Stimulated activated CD4-positive, alpha-beta T cell treated with anti-CD3 and anti-CD28 coated beads, Interleukin-4, amount 100 ng/mL, for 24 hours (primary cell): ENCODE results near the gene IFITM1.

Experiments
- DNase-seq: peaks from one replicate; pipeline ENCODE4 v3.0.0-alpha.2; 2020

Gene IFITM1

DNA sequence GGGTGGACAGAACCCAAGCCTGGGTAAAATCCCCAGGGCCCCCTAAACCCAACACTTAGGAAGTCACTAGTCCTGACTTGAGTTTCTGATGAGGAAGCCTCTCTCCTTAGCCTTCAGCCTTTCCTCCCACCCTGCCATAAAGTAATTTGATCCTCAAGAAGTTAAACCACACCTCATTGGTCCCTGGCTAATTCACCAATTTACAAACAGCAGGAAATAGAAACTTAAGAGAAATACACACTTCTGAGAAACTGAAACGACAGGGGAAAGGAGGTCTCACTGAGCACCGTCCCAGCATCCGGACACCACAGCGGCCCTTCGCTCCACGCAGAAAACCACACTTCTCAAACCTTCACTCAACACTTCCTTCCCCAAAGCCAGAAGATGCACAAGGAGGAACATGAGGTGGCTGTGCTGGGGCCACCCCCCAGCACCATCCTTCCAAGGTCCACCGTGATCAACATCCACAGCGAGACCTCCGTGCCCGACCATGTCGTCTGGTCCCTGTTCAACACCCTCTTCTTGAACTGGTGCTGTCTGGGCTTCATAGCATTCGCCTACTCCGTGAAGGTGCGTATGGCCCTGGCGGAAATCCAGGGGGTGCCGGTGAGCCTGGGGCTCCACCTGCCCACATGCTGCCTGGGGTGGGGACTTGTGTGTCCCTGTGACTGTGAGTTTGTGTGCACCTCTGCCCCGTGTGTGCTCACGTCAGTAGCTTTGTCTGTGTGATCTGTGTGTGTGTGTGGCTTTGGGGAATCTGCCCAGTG is at the start of gene IFITM1:
TSS of gene IFITM1 (plus strand) at position 254 of the 767 bp plus-strand sequence. CDS start at position 385, 131 bp downstream.
- peak; percentile 50 for DNase-seq

- peak; percentile 40 for DNase-seq
Observed at GRCh38 chr11:266676-267439, 47.0 kb upstream of the IFITM1 start.

GRCh38 chr11:267491-267994 is 46.3 kb upstream of the IFITM1 start:
- peak; percentile 58 for DNase-seq

- peak; percentile 37 for DNase-seq
Observed at GRCh38 chr11:268716-269145, 45.1 kb upstream of the IFITM1 start.

- peak; percentile 66 for DNase-seq
Observed at GRCh38 chr11:269146-269890, 44.5 kb upstream of the IFITM1 start.

- DNase-seq, result no peak
Observed at GRCh38 chr11:270451-271318, 43.2 kb upstream of the IFITM1 start.

DNA sequence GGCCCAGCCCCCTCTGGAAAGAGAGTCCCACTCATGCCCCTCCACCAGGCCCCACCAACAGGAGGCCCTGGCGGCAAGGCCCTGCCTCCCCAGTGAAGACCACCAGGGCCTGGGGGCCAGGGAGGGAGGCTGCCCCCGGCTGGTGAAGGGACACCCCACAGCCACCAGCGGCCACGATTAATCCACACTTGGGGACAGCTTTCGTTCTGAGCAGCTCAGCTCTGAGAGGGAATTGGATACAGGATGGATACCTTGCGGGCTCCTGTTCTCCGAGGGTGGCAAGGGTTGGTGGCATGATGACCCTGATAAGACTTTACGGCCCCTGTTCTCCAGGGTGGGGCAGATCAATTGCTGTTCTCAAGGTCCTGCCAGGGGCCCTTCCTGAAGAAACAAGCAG is 42.5 kb upstream of the IFITM1 start:
- DNase-seq, result no peak

DNA sequence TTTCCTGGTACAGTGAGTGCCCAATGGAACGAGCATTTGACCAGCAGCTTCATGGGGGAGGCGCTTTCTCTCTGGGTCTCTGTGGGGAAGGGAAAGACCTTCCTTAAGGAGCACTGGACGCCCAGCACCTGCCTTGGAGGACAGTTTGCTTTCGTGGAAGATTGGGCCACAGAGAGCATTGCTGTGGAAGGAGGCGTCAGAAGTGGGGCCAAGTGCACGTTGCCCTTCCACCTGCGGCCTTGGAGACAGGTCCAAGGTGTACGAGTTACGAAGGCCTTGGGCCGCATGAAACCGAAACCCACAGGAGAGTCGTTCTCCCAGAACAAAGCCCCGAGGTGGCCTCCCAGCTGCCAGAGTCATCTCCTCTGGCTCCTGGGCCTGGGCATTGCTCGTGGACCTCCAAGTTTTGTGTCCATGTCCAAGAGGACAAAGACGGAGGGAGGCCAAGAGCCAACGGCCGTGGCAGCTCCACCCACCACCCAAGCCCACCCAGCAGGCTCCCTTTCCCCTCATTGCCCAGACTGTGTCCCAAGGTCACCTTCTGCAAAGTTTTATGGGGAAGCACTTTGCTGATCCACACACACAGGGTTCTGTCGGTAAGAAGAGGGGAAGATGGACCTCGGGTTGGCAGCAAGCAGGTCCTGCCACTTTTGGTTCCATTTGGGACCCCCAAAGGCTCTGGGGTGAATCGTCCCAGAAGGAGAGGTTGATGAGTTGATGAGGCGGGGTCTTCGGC is 41.5 kb upstream of the IFITM1 start:
- DNase-seq, result no peak

GRCh38 chr11:272931-273198 is 41.0 kb upstream of the IFITM1 start:
- DNase-seq, result no peak

DNA sequence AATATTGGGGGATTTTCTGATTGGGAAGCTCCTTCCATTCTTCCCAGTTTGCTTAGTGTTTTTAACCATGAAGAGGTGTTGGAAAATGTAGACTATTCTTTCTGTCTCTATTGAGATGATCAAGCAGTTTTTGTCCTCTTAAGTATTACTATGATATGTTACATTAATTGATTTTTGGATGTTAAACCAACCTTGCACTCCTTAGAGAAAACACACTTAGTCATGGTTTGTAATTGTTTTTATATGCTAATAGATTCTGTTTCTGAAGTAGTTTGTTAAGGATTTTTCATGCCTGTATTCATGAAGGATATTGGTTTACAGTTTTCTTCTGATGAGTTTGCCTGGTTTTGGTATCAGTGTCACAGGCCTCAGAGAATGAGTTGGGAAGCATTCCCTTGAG is 37.6 kb upstream of the IFITM1 start:
- no peak for DNase-seq

DNA sequence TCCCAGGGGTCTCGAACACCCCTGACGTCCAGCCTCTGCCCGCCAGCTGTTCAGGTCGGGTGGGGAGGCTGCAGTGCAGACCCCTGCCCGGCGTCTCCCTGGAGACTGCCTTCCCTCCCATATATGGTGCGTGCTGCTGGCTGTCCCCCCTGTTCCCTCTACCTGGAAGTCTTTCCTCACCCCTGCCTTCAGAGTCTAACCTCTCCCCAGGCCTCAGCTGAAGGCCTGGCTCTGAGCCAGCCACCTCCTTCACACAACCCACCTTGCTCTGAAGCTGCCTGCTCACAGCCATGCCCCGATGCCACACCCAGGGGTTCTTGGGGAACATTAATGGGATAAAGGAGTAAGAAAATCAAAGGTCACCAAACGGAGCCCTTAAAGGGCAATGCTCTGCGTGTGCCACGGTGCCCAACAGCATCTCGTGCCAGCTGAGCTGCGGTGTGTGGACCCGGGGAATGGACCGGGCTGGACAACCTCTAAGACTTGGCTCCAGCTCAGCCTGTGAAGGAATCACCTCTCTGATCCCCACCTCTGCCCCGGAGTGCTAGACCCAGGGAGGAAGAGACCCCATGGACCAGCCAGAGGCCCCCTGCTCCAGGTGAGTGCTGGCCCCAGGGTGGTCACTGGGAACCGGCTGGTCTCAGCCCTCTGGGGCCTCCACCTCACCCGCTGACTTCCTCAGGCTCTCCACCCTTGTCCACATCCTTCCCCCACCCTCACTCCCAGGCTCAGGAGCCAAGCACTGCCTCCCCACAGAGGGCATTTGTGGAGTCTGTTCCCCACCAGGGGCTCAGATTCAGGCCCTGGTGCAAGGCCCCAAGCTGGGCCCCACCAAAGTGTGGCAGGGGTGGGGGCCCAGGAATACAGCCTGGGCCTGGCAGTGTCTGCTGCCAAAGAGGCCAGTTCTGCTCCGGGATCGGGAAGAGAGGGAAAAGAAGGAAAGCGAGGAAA is 35.6 kb upstream of the IFITM1 start, which contains the start of gene NLRP6:
TSS of gene NLRP6 (plus strand) at position 407 of the 951 bp plus-strand sequence. CDS start at position 570, 163 bp downstream.
- no peak for DNase-seq

- DNase-seq, result no peak
Observed at GRCh38 chr11:279040-279965, 34.5 kb upstream of the IFITM1 start.

DNA sequence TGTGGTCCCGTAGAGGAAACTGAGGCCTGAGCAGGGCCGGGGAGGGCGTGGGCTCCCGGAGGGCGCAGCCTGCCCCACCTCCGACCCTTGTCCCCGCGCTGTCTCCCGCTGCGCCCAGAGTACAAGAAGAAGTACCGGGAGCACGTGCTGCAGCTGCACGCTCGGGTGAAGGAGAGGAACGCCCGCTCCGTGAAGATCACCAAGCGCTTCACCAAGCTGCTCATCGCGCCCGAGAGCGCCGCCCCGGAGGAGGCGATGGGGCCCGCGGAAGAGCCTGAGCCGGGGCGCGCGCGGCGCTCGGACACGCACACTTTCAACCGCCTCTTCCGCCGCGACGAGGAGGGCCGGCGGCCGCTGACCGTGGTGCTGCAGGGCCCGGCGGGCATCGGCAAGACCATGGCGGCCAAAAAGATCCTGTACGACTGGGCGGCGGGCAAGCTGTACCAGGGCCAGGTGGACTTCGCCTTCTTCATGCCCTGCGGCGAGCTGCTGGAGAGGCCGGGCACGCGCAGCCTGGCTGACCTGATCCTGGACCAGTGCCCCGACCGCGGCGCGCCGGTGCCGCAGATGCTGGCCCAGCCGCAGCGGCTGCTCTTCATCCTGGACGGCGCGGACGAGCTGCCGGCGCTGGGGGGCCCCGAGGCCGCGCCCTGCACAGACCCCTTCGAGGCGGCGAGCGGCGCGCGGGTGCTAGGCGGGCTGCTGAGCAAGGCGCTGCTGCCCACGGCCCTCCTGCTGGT is 33.7 kb upstream of the IFITM1 start:
- DNase-seq, result peak; percentile 44

GRCh38 chr11:280706-281485 is 32.9 kb upstream of the IFITM1 start:
- DNase-seq, result no peak

- no peak for DNase-seq
Observed at GRCh38 chr11:281486-282161, 32.2 kb upstream of the IFITM1 start.

- DNase-seq, result no peak
Observed at GRCh38 chr11:282171-282570, 31.7 kb upstream of the IFITM1 start.
